ENCODE results near the gene RRAGC.

The RRAGC gene

DNA sequence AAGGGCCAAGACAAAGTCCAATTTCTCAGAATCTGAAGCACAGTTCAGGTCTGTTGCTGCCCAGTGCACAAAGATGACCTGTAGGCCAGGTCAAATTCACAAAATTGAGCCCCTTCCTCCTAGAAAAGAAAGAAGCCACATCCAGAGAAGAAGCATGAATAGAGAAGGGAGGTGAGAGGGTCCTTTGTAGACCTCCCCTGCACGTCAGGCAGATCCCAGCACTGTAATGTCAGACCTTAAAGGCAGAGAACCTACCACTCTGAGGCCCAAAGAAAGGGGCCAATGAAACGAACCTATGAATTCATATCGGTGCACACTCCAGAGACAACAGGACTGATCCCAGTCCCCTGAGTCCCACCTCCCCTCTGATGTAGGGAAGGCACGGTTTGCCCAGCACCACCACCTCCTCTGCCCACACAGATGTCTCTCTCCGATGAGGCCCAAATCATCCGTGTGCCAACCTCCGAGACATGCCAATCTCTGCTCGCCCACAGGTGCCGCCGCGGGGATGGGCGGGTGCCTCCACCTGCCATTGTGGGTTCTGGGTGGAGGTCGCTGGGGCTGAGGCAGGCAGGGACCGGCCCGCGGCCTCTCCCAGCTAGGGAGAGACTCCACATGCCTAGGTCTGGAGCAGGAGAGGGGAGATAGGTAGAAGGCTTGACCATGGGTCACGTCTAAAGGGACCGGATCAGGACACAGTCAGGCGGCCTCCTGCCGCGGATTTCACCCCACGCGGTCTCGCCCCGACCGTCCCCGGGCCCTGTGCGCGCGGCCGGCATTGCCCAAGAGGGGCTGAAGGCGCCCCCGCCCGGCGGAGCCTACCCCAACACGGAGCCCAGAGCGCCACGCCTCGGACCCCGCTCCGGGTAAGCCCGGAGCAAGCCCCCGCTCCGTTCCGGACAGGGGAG is 42.1 kb downstream of the RRAGC start:
- Histone ChIP-seq H2BK15ac (ENCODE audit: low read depth, poor library complexity, severe bottlenecking) (peak overlapping the region; percentile 36), H3K4me2 (ENCODE audit: low read length, poor library complexity, severe bottlenecking) (peak overlapping the region; percentile 64), H3K4ac (ENCODE audit: low read depth in 1 of 2, low read length in 2 of 2) (peak overlapping the region in 1 of 2 experiments; percentile 31), H3K4me3 (ENCODE audit: insufficient read depth in 1 of 2, low read depth in 1 of 2, low read length in 2 of 2) (peak overlapping the region in 1 of 2 experiments; percentile 37), H3K9ac (ENCODE audit: low read length) (no peak overlapping the region), H2BK12ac (ENCODE audit: low read length in 2 of 2) (peak overlapping the region; percentile 24 to 60), H3K4me1 (ENCODE audit: control insufficient read depth, insufficient read depth, low read depth, low read length) (peaks cover 10% of the 10 kb centered on the region), H4K8ac (ENCODE audit: low read length) (peak overlapping the region; percentile 55), H3K79me1 (replicated peaks; ENCODE audit: low read length, poor library complexity, severe bottlenecking) (no peaks in the 10 kb centered on the region), H3K23ac (ENCODE audit: low read length in 2 of 2) (no peak overlapping the region), H4K91ac (ENCODE audit: low read length) (peak overlapping the region; percentile 53), H2BK120ac (ENCODE audit: low read depth, low read length) (peak overlapping the region; percentile 8), H3K27me3 (ENCODE audit: control insufficient read depth in 1 of 2, insufficient read depth in 1 of 2, low read length in 2 of 2) (peaks cover 78 to 98% of the 10 kb centered on the region in 2 experiments), H3K14ac (ENCODE audit: low read length in 2 of 2) (no peak overlapping the region), H3K27ac (ENCODE audit: low read length, poor library complexity, severe bottlenecking) (no peak overlapping the region), H2AFZ (ENCODE audit: low read depth, low read length) (no peak overlapping the region), H2BK5ac (ENCODE audit: low read depth, low read length, poor library complexity, severe bottlenecking) (no peak overlapping the region), H3K36me3 (ENCODE audit: control insufficient read depth in 1 of 2, insufficient read depth in 2 of 2, low read depth in 1 of 2, low read length in 2 of 2) (no peaks in the 10 kb centered on the region), H3K9me3 (ENCODE audit: control insufficient read depth, low read length) (peaks cover 21% of the 10 kb centered on the region), H2AK5ac (ENCODE audit: low read length, severe bottlenecking) (no peak overlapping the region), H3K18ac (ENCODE audit: low read depth in 1 of 2, low read length in 2 of 2) (no peak overlapping the region)
- 29% methylated on average over 38 of the region's 45 CpGs for whole genome bisulfite sequencing
- no peak for DNase-seq

DNA sequence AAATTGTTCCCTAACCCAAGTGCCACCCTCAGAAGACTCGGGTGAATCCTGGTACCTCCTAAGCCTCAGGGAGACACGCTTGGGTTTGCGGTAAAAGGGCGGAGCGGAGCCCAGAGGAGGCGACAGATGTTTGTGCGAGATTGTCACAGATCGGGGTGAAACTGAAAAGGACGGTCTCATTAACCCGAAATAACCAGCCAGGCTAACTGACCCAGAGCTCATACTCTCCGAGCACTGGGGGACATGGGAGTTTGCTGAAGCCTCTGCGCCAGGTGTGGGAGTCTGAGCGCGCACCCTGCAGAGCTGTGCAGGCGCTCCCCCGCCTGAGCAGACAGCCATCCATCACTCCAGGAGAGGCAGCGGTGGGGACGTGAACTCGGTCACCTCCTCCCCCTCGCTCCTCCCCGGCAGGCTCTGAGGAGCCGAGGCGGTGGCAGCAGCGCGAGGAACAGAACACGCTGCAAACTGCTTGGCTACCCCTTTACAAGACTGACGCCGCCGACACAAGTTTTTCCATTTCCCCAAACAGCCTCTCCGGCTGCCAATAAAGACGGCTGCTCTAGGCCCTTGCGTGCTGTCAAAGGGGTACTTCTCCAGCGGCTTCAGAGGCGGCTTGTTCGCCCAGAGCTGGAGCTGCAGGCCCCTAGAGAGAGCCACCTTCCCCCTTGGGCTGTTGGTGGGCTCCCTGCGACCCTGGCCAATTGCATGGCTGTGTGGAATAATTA is 43.5 kb downstream of the RRAGC start:
- H2BK12ac ChIP-seq (ENCODE audit: low read length in 2 of 2), result no peak overlapping the region
- no peaks in the 10 kb centered on the region for H3K36me3 ChIP-seq (ENCODE audit: control insufficient read depth in 1 of 2, insufficient read depth in 2 of 2, low read depth in 1 of 2, low read length in 2 of 2)
- no peak overlapping the region for H3K4me2 ChIP-seq (ENCODE audit: low read length, poor library complexity, severe bottlenecking)
- peaks cover 76 to 98% of the 10 kb centered on the region in 2 experiments for H3K27me3 ChIP-seq (ENCODE audit: control insufficient read depth in 1 of 2, insufficient read depth in 1 of 2, low read length in 2 of 2)
- no peak overlapping the region for H3K23ac ChIP-seq (ENCODE audit: low read length in 2 of 2)
- no peak overlapping the region for H3K18ac ChIP-seq (ENCODE audit: low read depth in 1 of 2, low read length in 2 of 2)
- peaks cover 21% of the 10 kb centered on the region for H3K9me3 ChIP-seq (ENCODE audit: control insufficient read depth, low read length)
- H4K8ac ChIP-seq (ENCODE audit: low read length), result no peak overlapping the region
- H2AK5ac ChIP-seq (ENCODE audit: low read length, severe bottlenecking), result no peak overlapping the region
- 82% methylated on average over 36 of the region's 36 CpGs for WGBS
- no peak overlapping the region for H3K14ac ChIP-seq (ENCODE audit: low read length in 2 of 2)
- no peak for DNase-seq
- no peak overlapping the region for H2BK15ac ChIP-seq (ENCODE audit: low read depth, poor library complexity, severe bottlenecking)
- H4K91ac ChIP-seq (ENCODE audit: low read length), result no peak overlapping the region
- H2BK5ac ChIP-seq (ENCODE audit: low read depth, low read length, poor library complexity, severe bottlenecking), result no peak overlapping the region
- no peak overlapping the region for H2AFZ ChIP-seq (ENCODE audit: low read depth, low read length)
- H3K79me1 ChIP-seq (replicated peaks; ENCODE audit: low read length, poor library complexity, severe bottlenecking), result no peaks in the 10 kb centered on the region
- no peak overlapping the region for H3K4ac ChIP-seq (ENCODE audit: low read depth in 1 of 2, low read length in 2 of 2)
- peaks cover 10% of the 10 kb centered on the region for H3K4me1 ChIP-seq (ENCODE audit: control insufficient read depth, insufficient read depth, low read depth, low read length)
- peak overlapping the region in 1 of 2 experiments; percentile 9 for H3K4me3 ChIP-seq (ENCODE audit: insufficient read depth in 1 of 2, low read depth in 1 of 2, low read length in 2 of 2)
- no peak overlapping the region for H2BK120ac ChIP-seq (ENCODE audit: low read depth, low read length)
- no peak overlapping the region for H3K9ac ChIP-seq (ENCODE audit: low read length)
- no peak overlapping the region for H3K27ac ChIP-seq (ENCODE audit: low read length, poor library complexity, severe bottlenecking)

DNA sequence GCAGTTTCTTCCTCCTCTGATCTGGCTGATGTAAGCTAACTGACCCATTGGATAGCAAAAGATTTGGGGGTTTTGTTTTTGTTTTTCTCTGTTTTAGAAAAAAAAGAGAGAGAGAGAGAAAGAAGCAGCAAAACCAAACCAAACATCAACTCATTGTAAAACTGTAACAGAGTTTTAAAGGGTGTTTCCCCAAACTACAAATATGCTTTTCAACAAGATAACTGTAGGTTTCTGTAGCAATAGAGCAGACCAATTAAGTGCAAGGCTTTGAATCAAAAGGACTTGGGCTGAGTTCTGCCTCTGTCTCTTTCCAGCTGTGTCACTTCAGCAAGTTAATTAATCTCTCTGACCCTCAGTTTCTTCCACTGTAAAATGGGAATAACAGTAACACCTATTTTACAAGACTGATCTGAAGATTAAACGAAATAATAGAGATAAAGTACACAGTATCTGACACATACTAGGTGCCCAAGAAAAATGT is 44.5 kb downstream of the RRAGC start:
- no peak overlapping the region for H3K23ac ChIP-seq (ENCODE audit: low read length in 2 of 2)
- peaks cover 81 to 98% of the 10 kb centered on the region in 2 experiments for H3K27me3 ChIP-seq (ENCODE audit: control insufficient read depth in 1 of 2, insufficient read depth in 1 of 2, low read length in 2 of 2)
- peaks cover 10% of the 10 kb centered on the region for H3K4me1 ChIP-seq (ENCODE audit: control insufficient read depth, insufficient read depth, low read depth, low read length)
- no peaks in the 10 kb centered on the region for H3K79me1 ChIP-seq (replicated peaks; ENCODE audit: low read length, poor library complexity, severe bottlenecking)
- WGBS, result no CpG with 5 or more reads among the region's 1 CpG
- H3K36me3 ChIP-seq (ENCODE audit: control insufficient read depth in 1 of 2, insufficient read depth in 2 of 2, low read depth in 1 of 2, low read length in 2 of 2), result no peaks in the 10 kb centered on the region
- no peak overlapping the region for H3K14ac ChIP-seq (ENCODE audit: low read length in 2 of 2)
- no peak overlapping the region for H2AK5ac ChIP-seq (ENCODE audit: low read length, severe bottlenecking)
- no peak overlapping the region for H3K4me2 ChIP-seq (ENCODE audit: low read length, poor library complexity, severe bottlenecking)
- DNase-seq, result no peak
- no peak overlapping the region for H2AFZ ChIP-seq (ENCODE audit: low read depth, low read length)
- H2BK5ac ChIP-seq (ENCODE audit: low read depth, low read length, poor library complexity, severe bottlenecking), result no peak overlapping the region
- H3K4ac ChIP-seq (ENCODE audit: low read depth in 1 of 2, low read length in 2 of 2), result no peak overlapping the region
- no peak overlapping the region for H4K91ac ChIP-seq (ENCODE audit: low read length)
- no peak overlapping the region for H3K18ac ChIP-seq (ENCODE audit: low read depth in 1 of 2, low read length in 2 of 2)
- peaks cover 21% of the 10 kb centered on the region for H3K9me3 ChIP-seq (ENCODE audit: control insufficient read depth, low read length)
- no peak overlapping the region for H2BK120ac ChIP-seq (ENCODE audit: low read depth, low read length)
- H3K27ac ChIP-seq (ENCODE audit: low read length, poor library complexity, severe bottlenecking), result no peak overlapping the region
- no peak overlapping the region for H3K4me3 ChIP-seq (ENCODE audit: insufficient read depth in 1 of 2, low read depth in 1 of 2, low read length in 2 of 2)
- no peak overlapping the region for H4K8ac ChIP-seq (ENCODE audit: low read length)
- no peak overlapping the region for H2BK15ac ChIP-seq (ENCODE audit: low read depth, poor library complexity, severe bottlenecking)
- no peak overlapping the region for H3K9ac ChIP-seq (ENCODE audit: low read length)
- no peak overlapping the region for H2BK12ac ChIP-seq (ENCODE audit: low read length in 2 of 2)

DNA sequence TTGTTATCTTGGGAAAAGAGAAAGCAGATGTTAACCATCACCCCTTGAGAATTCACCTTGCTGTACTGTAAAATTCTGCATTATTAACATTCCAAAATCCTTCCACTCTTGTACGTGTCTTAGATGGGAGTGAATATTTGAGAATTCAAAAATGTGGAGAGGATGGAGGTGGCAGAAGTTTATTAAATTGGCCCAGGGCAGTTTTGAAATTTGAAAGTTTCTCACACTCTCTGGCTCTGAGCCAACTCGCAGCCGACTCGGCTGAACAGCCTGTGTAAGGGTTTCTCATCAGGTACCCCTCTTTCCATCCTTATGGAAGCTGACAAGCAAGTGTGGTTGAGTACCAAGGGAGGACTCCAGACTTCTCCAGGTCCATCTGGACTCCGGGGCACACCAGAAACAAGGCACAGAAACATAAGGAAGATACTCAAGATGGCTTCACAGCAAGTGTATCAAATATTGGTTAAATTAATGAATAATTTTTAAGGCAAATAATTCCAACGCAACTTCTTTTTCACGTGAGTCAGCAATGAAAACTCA is 45.1 kb downstream of the RRAGC start:
- no peak for DNase-seq
- H3K79me1 ChIP-seq (replicated peaks; ENCODE audit: low read length, poor library complexity, severe bottlenecking), result no peaks in the 10 kb centered on the region
- H3K36me3 ChIP-seq (ENCODE audit: control insufficient read depth in 1 of 2, insufficient read depth in 2 of 2, low read depth in 1 of 2, low read length in 2 of 2), result no peaks in the 10 kb centered on the region
- H3K23ac ChIP-seq (ENCODE audit: low read length in 2 of 2), result no peak overlapping the region
- no peak overlapping the region for H3K4me3 ChIP-seq (ENCODE audit: insufficient read depth in 1 of 2, low read depth in 1 of 2, low read length in 2 of 2)
- no peak overlapping the region for H2AK5ac ChIP-seq (ENCODE audit: low read length, severe bottlenecking)
- no peak overlapping the region for H3K14ac ChIP-seq (ENCODE audit: low read length in 2 of 2)
- no peak overlapping the region for H3K4me2 ChIP-seq (ENCODE audit: low read length, poor library complexity, severe bottlenecking)
- no peak overlapping the region for H2BK5ac ChIP-seq (ENCODE audit: low read depth, low read length, poor library complexity, severe bottlenecking)
- no peak overlapping the region for H3K18ac ChIP-seq (ENCODE audit: low read depth in 1 of 2, low read length in 2 of 2)
- no peak overlapping the region for H2BK15ac ChIP-seq (ENCODE audit: low read depth, poor library complexity, severe bottlenecking)
- H3K4me1 ChIP-seq (ENCODE audit: control insufficient read depth, insufficient read depth, low read depth, low read length), result peaks cover 10% of the 10 kb centered on the region
- H3K9me3 ChIP-seq (ENCODE audit: control insufficient read depth, low read length), result peaks cover 21% of the 10 kb centered on the region
- whole genome bisulfite sequencing, result 93% methylated on average over 5 of the region's 7 CpGs
- H4K91ac ChIP-seq (ENCODE audit: low read length), result no peak overlapping the region
- H3K4ac ChIP-seq (ENCODE audit: low read depth in 1 of 2, low read length in 2 of 2), result no peak overlapping the region
- no peak overlapping the region for H4K8ac ChIP-seq (ENCODE audit: low read length)
- H3K27me3 ChIP-seq (ENCODE audit: control insufficient read depth in 1 of 2, insufficient read depth in 1 of 2, low read length in 2 of 2), result peaks cover 80 to 96% of the 10 kb centered on the region in 2 experiments
- H2AFZ ChIP-seq (ENCODE audit: low read depth, low read length), result no peak overlapping the region
- H2BK120ac ChIP-seq (ENCODE audit: low read depth, low read length), result no peak overlapping the region
- no peak overlapping the region for H2BK12ac ChIP-seq (ENCODE audit: low read length in 2 of 2)
- H3K9ac ChIP-seq (ENCODE audit: low read length), result no peak overlapping the region
- no peak overlapping the region for H3K27ac ChIP-seq (ENCODE audit: low read length, poor library complexity, severe bottlenecking)
